H9 (cell line): ENCODE results near the gene CTIF. TPM values are rescaled to one million over a fixed set of nuclear protein-coding genes. Genes with fewer than 3 reads are reported as not detected.
"Not testable (repeated sequence)": the region's sequence is repeated elsewhere in the genome, so short reads cannot be mapped to it uniquely, and the experiment has no call there.

Source experiments
- DNase-seq: peaks from one replicate; pipeline ENCODE4 v3.0.0-alpha.2; 2017
- H2AFZ ChIP-seq: one replicate; pipeline ENCODE4 v1.6.1; 2013; ENCODE audit warnings: mild to moderate bottlenecking, low read length, control low read depth, moderate library complexity
- H2AK5ac ChIP-seq: 2 replicates; pipeline ENCODE4 v1.6.1; 2013; ENCODE audit warnings: low read length, control low read depth, mixed read lengths; ENCODE audit not compliant: insufficient read length
- H2BK120ac ChIP-seq: one replicate; pipeline ENCODE4 v1.6.1; 2013; ENCODE audit warnings: low read depth, mild to moderate bottlenecking, low read length, control low read depth, inconsistent platforms; ENCODE audit not compliant: poor library complexity, severe bottlenecking
- H2BK12ac ChIP-seq: 2 replicates; pipeline ENCODE4 v1.6.1; 2013; ENCODE audit warnings: low read length, control low read depth, mixed read lengths, low read depth; ENCODE audit not compliant: insufficient read length
- H2BK15ac ChIP-seq: 2 replicates; pipeline ENCODE4 v1.6.1; 2013; ENCODE audit warnings: low read depth, low read length, control low read depth
- H2BK20ac ChIP-seq: one replicate; pipeline ENCODE4 v1.6.1; 2013; ENCODE audit warnings: low read depth, mild to moderate bottlenecking, low read length, control low read depth, inconsistent platforms; ENCODE audit not compliant: poor library complexity, severe bottlenecking
- H2BK5ac ChIP-seq: 2 replicates; pipeline ENCODE4 v1.6.1; 2013; ENCODE audit warnings: low read length, control low read depth, mixed read lengths; ENCODE audit not compliant: insufficient read length
- H3K14ac ChIP-seq: 2 replicates; pipeline ENCODE4 v1.6.1; 2013; ENCODE audit warnings: low read length, control low read depth; ENCODE audit not compliant: insufficient read depth
- H3K18ac ChIP-seq: 2 replicates; pipeline ENCODE4 v1.6.1; 2013; ENCODE audit warnings: low read depth, mild to moderate bottlenecking, mixed read lengths, low read length, control low read depth; ENCODE audit not compliant: insufficient read length
- H3K23ac ChIP-seq: 2 replicates; pipeline ENCODE4 v1.6.1; 2013; ENCODE audit warnings: low read length, control low read depth, mixed read lengths, low read depth; ENCODE audit not compliant: insufficient read length
- H3K23me2 ChIP-seq: 2 replicates; pipeline ENCODE4 v1.6.1; 2013; ENCODE audit warnings: low read depth, mild to moderate bottlenecking, mixed read lengths, low read length, control low read depth; ENCODE audit not compliant: insufficient read length, poor library complexity, severe bottlenecking
- H3K27ac ChIP-seq: 2 replicates; pipeline ENCODE4 v1.5.1; 2013; ENCODE audit warnings: low read length, control low read depth, mixed read lengths, low read depth; ENCODE audit not compliant: insufficient read length
- H3K27me3 ChIP-seq: 2 replicates; pipeline ENCODE4 v1.6.1; 2013; ENCODE audit warnings: low read length, control low read depth, inconsistent platforms; ENCODE audit not compliant: insufficient read depth
- H3K4ac ChIP-seq: 2 replicates; pipeline ENCODE4 v1.6.1; 2013; ENCODE audit warnings: low read depth, mild to moderate bottlenecking, control low read depth, inconsistent platforms, low read length, moderate library complexity
- H3K4me1 ChIP-seq: 2 replicates; pipeline ENCODE4 v1.6.1; 2013; ENCODE audit warnings: low read length, control low read depth, inconsistent platforms; ENCODE audit not compliant: insufficient read depth
- H3K4me2 ChIP-seq: 2 replicates; pipeline ENCODE4 v1.6.1; 2013; ENCODE audit warnings: low read length, control low read depth, mixed read lengths; ENCODE audit not compliant: insufficient read length, insufficient read depth
- H3K56ac ChIP-seq: 2 replicates; pipeline ENCODE4 v1.6.1; 2013; ENCODE audit warnings: low read depth, mild to moderate bottlenecking, mixed read lengths, low read length, control low read depth; ENCODE audit not compliant: insufficient read length
- H3K79me1 ChIP-seq: 2 replicates; pipeline ENCODE4 v1.6.1; 2013; ENCODE audit warnings: low read depth, mild to moderate bottlenecking, moderate library complexity, low read length, control low read depth, inconsistent platforms; ENCODE audit not compliant: insufficient read depth, poor library complexity, severe bottlenecking
- H3K79me2 ChIP-seq: 2 replicates; pipeline ENCODE4 v1.6.1; 2013; ENCODE audit warnings: low read length, control low read depth, inconsistent platforms; ENCODE audit not compliant: insufficient read depth
- H3K9ac ChIP-seq: 2 replicates; pipeline ENCODE4 v1.6.1; 2013; ENCODE audit warnings: low read length, control low read depth, mixed read lengths; ENCODE audit not compliant: insufficient read length; ENCODE audit errors: extremely low read depth
- H3K9me3 ChIP-seq: one replicate; pipeline ENCODE4 v1.6.1; 2013; ENCODE audit warnings: low read depth, low read length, inconsistent platforms; ENCODE audit not compliant: control insufficient read depth
- H3T11ph ChIP-seq: one replicate; pipeline ENCODE4 v1.6.1; 2013; ENCODE audit warnings: mild to moderate bottlenecking, low read length, control low read depth, inconsistent platforms
- H4K20me1 ChIP-seq: one replicate; pipeline ENCODE4 v1.6.1; 2013; ENCODE audit not compliant: control insufficient read depth, insufficient read length, insufficient read depth
- H4K5ac ChIP-seq: 2 replicates; pipeline ENCODE4 v1.6.1; 2013; ENCODE audit warnings: low read depth, mild to moderate bottlenecking, mixed read lengths, low read length, control low read depth; ENCODE audit not compliant: insufficient read length
- H4K8ac ChIP-seq: replicated peaks from 2 replicates; pipeline ENCODE4 v1.6.1; 2013; ENCODE audit warnings: low read length, control low read depth, mixed read lengths, low read depth; ENCODE audit not compliant: insufficient read length
- H4K91ac ChIP-seq: 2 replicates; pipeline ENCODE4 v1.6.1; 2013; ENCODE audit warnings: low read depth, mild to moderate bottlenecking, moderate library complexity, mixed read lengths, low read length, control low read depth; ENCODE audit not compliant: insufficient read length
- H3K27ac Mint-ChIP-seq, 3 experiments: 2 replicates in 2 of 3; 3 replicates in 1 of 3; pipeline ENCODE4 v1.8.0; 2020 to 2021; ENCODE audit warnings: mixed read lengths in 3 of 3, mild to moderate bottlenecking in 1 of 3, moderate library complexity in 1 of 3
- H3K27me3 Mint-ChIP-seq: 2 replicates; pipeline ENCODE4 v1.8.0; 2021; ENCODE audit warnings: low read depth, mild to moderate bottlenecking, moderate library complexity, mixed read lengths
- H3K36me3 Mint-ChIP-seq, 3 experiments: 2 replicates in 2 of 3; 3 replicates in 1 of 3; pipeline ENCODE4 v1.8.0; 2020 to 2021; ENCODE audit warnings: low read depth in 3 of 3, mixed read lengths in 3 of 3; ENCODE audit not compliant: insufficient read depth in 1 of 3
- H3K4me1 Mint-ChIP-seq, 2 experiments: 2 replicates each; pipeline ENCODE4 v1.8.0; 2020; ENCODE audit warnings: mixed read lengths in 2 of 2
- H3K4me3 Mint-ChIP-seq, 2 experiments: 2 replicates in 1 of 2; 3 replicates in 1 of 2; pipeline ENCODE4 v1.8.0; 2020 to 2021; ENCODE audit warnings: mild to moderate bottlenecking in 2 of 2, mixed read lengths in 2 of 2, moderate library complexity in 1 of 2
- H3K9me3 Mint-ChIP-seq, 2 experiments: 2 replicates in 1 of 2; 3 replicates in 1 of 2; pipeline ENCODE4 v1.8.0; 2020; ENCODE audit warnings: mild to moderate bottlenecking in 2 of 2, mixed read lengths in 2 of 2, moderate library complexity in 1 of 2
- WGBS: extraction: QIAGEN DNeasy Blood & Tissue Kit; methylation state at CpG from one replicate; pipeline ENCODE4 v1.1.7; 2013; ENCODE audit warnings: missing lambda C conversion rate, low lambda C conversion rate, mixed read lengths; ENCODE audit not compliant: insufficient read length; ENCODE audit errors: extremely low coverage; 5-methylcytosine and 5-hydroxymethylcytosine counted together
- total RNA-seq: library from RNA; stranded (reverse); gene quantifications from 2 replicates; pipeline ENCODE4 v1.2.1, GENCODE V29; 2021
- TF ChIP-seq, protein P1 (sequence below): fragments of 200-600 bp; sonication (generic); conservative IDR thresholded peaks from 3 replicates; pipeline ENCODE4 v1.8.0; 2021; ENCODE audit warnings: antibody characterized with exemption, mild to moderate bottlenecking

Gene CTIF
- total RNA-seq, 1 experiment from 2014 or later: 15.8 TPM

GRCh38 chr18:48504819-48505218 is 34.0 kb upstream of the CTIF start:
- Histone ChIP-seq H3K79me1 (no peaks in the 10 kb centered on the region), H3K9ac (no peak overlapping the region), H4K91ac (no peak overlapping the region), H2BK20ac (no peak overlapping the region), H3K18ac (no peak overlapping the region), H3K9me3 (no peaks in the 10 kb centered on the region), H2AFZ (no peak overlapping the region), H4K8ac (no peak overlapping the region), H3K4me2 (no peak overlapping the region), H3K23ac (no peak overlapping the region), H4K20me1 (no peaks in the 10 kb centered on the region), H2AK5ac (no peak overlapping the region), H2BK15ac (no peak overlapping the region), H3T11ph (no peak overlapping the region), H2BK5ac (no peak overlapping the region), H3K4me1 (no peaks in the 10 kb centered on the region), H3K14ac (no peak overlapping the region), H3K27me3 (no peaks in the 10 kb centered on the region), H4K5ac (no peak overlapping the region), H3K79me2 (no peaks in the 10 kb centered on the region), H2BK12ac (no peak overlapping the region), H3K27ac (no peak overlapping the region), H3K4ac (no peak overlapping the region), H3K23me2 (no peaks in the 10 kb centered on the region), H2BK120ac (no peak overlapping the region), H3K56ac (no peak overlapping the region)
- TF ChIP-seq, protein P1, sequence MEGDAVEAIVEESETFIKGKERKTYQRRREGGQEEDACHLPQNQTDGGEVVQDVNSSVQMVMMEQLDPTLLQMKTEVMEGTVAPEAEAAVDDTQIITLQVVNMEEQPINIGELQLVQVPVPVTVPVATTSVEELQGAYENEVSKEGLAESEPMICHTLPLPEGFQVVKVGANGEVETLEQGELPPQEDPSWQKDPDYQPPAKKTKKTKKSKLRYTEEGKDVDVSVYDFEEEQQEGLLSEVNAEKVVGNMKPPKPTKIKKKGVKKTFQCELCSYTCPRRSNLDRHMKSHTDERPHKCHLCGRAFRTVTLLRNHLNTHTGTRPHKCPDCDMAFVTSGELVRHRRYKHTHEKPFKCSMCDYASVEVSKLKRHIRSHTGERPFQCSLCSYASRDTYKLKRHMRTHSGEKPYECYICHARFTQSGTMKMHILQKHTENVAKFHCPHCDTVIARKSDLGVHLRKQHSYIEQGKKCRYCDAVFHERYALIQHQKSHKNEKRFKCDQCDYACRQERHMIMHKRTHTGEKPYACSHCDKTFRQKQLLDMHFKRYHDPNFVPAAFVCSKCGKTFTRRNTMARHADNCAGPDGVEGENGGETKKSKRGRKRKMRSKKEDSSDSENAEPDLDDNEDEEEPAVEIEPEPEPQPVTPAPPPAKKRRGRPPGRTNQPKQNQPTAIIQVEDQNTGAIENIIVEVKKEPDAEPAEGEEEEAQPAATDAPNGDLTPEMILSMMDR: no peak
- peaks cover 0 to 18% (median 2%) of the 10 kb centered on the region in 3 experiments for H3K36me3 Mint-ChIP-seq
- H3K27ac Mint-ChIP-seq: no peak overlapping the region
- H3K4me3 Mint-ChIP-seq: no peak overlapping the region
- H3K4me1 Mint-ChIP-seq: peaks cover 0 to 3% of the 10 kb centered on the region in 2 experiments; a peak in 2 of 4 replicates
- peaks cover 2% of the 10 kb centered on the region for H3K27me3 Mint-ChIP-seq
- no peak for DNase-seq
- H3K9me3 Mint-ChIP-seq: peaks cover 40% of the 10 kb centered on the region in 2 experiments

DNA sequence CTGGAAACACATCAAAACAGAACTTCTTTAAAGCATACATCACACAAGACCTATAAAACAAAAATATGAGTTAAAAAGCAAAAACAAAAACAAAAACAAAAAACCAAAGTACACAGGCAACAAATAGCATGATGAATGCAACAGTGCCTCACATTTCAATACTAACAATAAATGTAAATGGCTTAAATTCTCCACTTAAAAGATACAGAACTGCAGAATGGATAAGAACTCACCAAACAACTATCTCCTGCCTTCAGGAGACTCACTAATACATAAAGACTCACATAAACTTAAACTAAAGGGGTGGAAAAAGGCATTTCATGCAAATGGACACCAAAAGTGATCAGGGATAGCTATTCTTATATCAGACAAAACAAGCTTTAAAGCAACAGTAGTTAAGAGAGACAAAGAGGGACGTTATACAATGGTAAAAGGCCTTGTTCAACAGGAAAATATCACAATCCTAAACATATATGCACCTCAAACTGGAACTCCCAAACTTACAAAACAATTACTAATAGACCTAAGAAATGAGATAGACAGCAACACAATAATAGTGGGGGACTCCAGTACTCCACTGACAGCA is 31.8 kb upstream of the CTIF start:
- not testable (repeated sequence) for H3K4me1 ChIP-seq, H2BK5ac ChIP-seq, H2BK120ac ChIP-seq, H3K27ac ChIP-seq, H2BK20ac ChIP-seq, H4K8ac ChIP-seq, H3K27ac Mint-ChIP-seq, H3T11ph ChIP-seq, H2AFZ ChIP-seq, H3K79me1 ChIP-seq, H3K4me2 ChIP-seq, H3K4me1 Mint-ChIP-seq, H3K23ac ChIP-seq, H4K91ac ChIP-seq, H3K9me3 ChIP-seq, H3K79me2 ChIP-seq, H4K5ac ChIP-seq, H3K4me3 Mint-ChIP-seq, H3K9ac ChIP-seq, H3K27me3 ChIP-seq, H3K18ac ChIP-seq, H2AK5ac ChIP-seq, H3K23me2 ChIP-seq, H3K14ac ChIP-seq, H3K56ac ChIP-seq, H2BK15ac ChIP-seq, H3K4ac ChIP-seq, DNase-seq, H3K27me3 Mint-ChIP-seq, H2BK12ac ChIP-seq, H4K20me1 ChIP-seq
- H3K36me3 Mint-ChIP-seq: peaks cover 0 to 18% (median 2%) of the 10 kb centered on the region in 3 experiments
- H3K9me3 Mint-ChIP-seq: peaks cover 40 to 41% of the 10 kb centered on the region in 2 experiments
- WGBS: no CpG with 5 or more reads among the region's 1 CpG
